Measurements from ENCODE around the gene GLB1L3. TPM values are rescaled to one million over a fixed set of nuclear protein-coding genes. Genes with fewer than 3 reads are reported as not detected.

GLB1L3 gene
- total and polyA plus RNA-seq, 2 donors (not counting 3 experiments of a cell fraction or from before 2014, with no cell fraction given), result not detected

GRCh38 chr11:134287561-134287960 is 11.4 kb downstream of the GLB1L3 start:
- H2AFZ ChIP-seq (ENCODE audit: low read depth, low read length), result no peak overlapping the region
- H3K4me3 ChIP-seq (replicated peaks in 1 of 3; ENCODE audit: insufficient read depth in 1 of 3, low read depth in 1 of 3, low read length in 3 of 3), result no peak overlapping the region
- dilution Hi-C loops (cut with MboI; ENCODE audit: extremely low pct_ligation_motif_present, low sequenced_read_pairs), result no loop called here
- no peaks in the 10 kb centered on the region for H4K20me1 ChIP-seq (replicated peaks; ENCODE audit: control insufficient read depth, extremely low read depth, insufficient read depth, low read length)
- no peak overlapping the region for H3K27ac ChIP-seq (ENCODE audit: insufficient read depth, low read depth, low read length)
- H3K79me2 ChIP-seq (ENCODE audit: control insufficient read depth, insufficient read depth, low read length), result no peaks in the 10 kb centered on the region
- no peak overlapping the region for H3K9ac ChIP-seq (replicated peaks; ENCODE audit: extremely low read depth, insufficient read depth, low read length)
- no peaks in the 10 kb centered on the region for H3K9me3 ChIP-seq (replicated peaks; ENCODE audit: control insufficient read depth, insufficient read depth, low read length)
- POLR2A ChIA-PET, result no interaction called here
- H3K4me1 ChIP-seq (ENCODE audit: control insufficient read depth, extremely low read depth, insufficient read depth, low read length), result no peaks in the 10 kb centered on the region
- FAIRE-seq, result no peak
- H3K27me3 ChIP-seq (ENCODE audit: control insufficient read depth in 2 of 2, insufficient read depth in 2 of 2, low read length in 2 of 2), result no peaks in the 10 kb centered on the region
- no peak overlapping the region for H3K4me2 ChIP-seq (ENCODE audit: insufficient read depth, low read length)
- CTCF ChIA-PET, result no interaction called here
- H3K9me1 ChIP-seq (replicated peaks; ENCODE audit: control insufficient read depth, extremely low read depth, insufficient read depth, low read length), result no peaks in the 10 kb centered on the region
- TF ChIP-seq MYC (IDR thresholded peaks at IDR 0.05; ENCODE audit: low read depth, low read length), result no peak
- TF ChIP-seq, protein P1, sequence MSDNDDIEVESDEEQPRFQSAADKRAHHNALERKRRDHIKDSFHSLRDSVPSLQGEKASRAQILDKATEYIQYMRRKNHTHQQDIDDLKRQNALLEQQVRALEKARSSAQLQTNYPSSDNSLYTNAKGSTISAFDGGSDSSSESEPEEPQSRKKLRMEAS (IDR thresholded peaks at IDR 0.05; ENCODE audit: insufficient read depth, insufficient read length), result no peak
- TF ChIP-seq POLR2AphosphoS5 (IDR thresholded peaks at IDR 0.05; ENCODE audit: insufficient read depth, low read depth, low read length), result no peak
- TF ChIP-seq POLR2A (IDR thresholded peaks at IDR 0.05; ENCODE audit: low read depth, low read length), result no peak
- TF ChIP-seq EZH2 (IDR thresholded peaks at IDR 0.05; ENCODE audit: borderline replicate concordance, low read depth, low read length, severe bottlenecking), result no peak
- TF ChIP-seq GATA2 (IDR thresholded peaks at IDR 0.05; ENCODE audit: insufficient read depth, insufficient read length, low read depth, low read length), result no peak
- TF ChIP-seq FOS (IDR thresholded peaks at IDR 0.05; ENCODE audit: borderline replicate concordance, insufficient read depth, low read length), result no peak
- TF ChIP-seq JUN (IDR thresholded peaks at IDR 0.05; ENCODE audit: borderline replicate concordance, insufficient read depth, insufficient read length, low read depth), result no peak
- TF ChIP-seq CTCF (IDR thresholded peaks at IDR 0.05; ENCODE audit: extremely low read depth in 1 of 2, insufficient read depth in 1 of 2, low read depth in 1 of 2, low read length in 2 of 2), result no peak
- no peaks in the 10 kb centered on the region for H3K36me3 ChIP-seq (ENCODE audit: control insufficient read depth in 2 of 2, extremely low read depth in 1 of 2, insufficient read depth in 2 of 2, low read length in 2 of 2)
- BruUV-seq (replicated peaks), result no TSS peak
- intact Hi-C loops (cut with micrococcal nuclease), result no loop called here
- no peak for DNase-seq (ENCODE audit: low read depth, low spot score)
